OCI-LY1 (cell line): ENCODE measurements around the gene OLIG2.

Experiments used
- EZH2 ChIP-seq: fragments of 200-600 bp; sonication (generic), shearing (Covaris generic); IDR thresholded peaks from 2 replicates; pipeline ENCODE4 v1.8.0; 2017; ENCODE audit warnings: borderline replicate concordance, mixed run types, mild to moderate bottlenecking, antibody characterized with exemption, low read length, moderate library complexity, mixed read lengths
- TF ChIP-seq, protein P1 (sequence below): fragments of 200-600 bp; sonication (generic), shearing (Covaris generic); IDR thresholded peaks from 2 replicates; pipeline ENCODE4 v1.5.1; 2017; ENCODE audit warnings: mild to moderate bottlenecking, antibody characterized with exemption, low read length, moderate library complexity, mixed read lengths

DNA sequence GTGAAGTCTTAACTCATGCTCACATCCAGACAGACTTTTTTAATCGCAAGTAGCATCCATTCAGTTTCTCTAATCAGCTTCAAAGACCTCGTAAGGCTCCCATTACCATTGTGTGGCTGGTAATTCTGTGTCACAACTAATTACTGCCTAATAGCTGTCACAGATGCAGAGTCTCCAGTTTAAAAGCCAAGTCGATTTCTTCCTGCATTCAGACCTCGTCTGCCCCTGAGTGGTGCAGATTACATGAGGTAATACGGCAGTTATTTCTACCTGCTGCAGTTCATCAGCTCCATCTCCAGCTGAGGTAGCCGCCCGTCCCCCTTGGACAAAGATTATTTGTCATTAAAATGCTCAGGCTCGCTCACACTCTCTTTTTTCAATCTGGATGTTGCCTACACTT, 34.4 kb upstream of the OLIG2 start:
- no peak for TF ChIP-seq EZH2
- TF ChIP-seq, protein P1, sequence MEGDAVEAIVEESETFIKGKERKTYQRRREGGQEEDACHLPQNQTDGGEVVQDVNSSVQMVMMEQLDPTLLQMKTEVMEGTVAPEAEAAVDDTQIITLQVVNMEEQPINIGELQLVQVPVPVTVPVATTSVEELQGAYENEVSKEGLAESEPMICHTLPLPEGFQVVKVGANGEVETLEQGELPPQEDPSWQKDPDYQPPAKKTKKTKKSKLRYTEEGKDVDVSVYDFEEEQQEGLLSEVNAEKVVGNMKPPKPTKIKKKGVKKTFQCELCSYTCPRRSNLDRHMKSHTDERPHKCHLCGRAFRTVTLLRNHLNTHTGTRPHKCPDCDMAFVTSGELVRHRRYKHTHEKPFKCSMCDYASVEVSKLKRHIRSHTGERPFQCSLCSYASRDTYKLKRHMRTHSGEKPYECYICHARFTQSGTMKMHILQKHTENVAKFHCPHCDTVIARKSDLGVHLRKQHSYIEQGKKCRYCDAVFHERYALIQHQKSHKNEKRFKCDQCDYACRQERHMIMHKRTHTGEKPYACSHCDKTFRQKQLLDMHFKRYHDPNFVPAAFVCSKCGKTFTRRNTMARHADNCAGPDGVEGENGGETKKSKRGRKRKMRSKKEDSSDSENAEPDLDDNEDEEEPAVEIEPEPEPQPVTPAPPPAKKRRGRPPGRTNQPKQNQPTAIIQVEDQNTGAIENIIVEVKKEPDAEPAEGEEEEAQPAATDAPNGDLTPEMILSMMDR, result no peak
